ENCODE results near the gene DCAF6.

Gene DCAF6

GRCh38 chr1:167987174-167987573, 50.7 kb downstream of the DCAF6 start:
- TF ChIP-seq, protein P1, sequence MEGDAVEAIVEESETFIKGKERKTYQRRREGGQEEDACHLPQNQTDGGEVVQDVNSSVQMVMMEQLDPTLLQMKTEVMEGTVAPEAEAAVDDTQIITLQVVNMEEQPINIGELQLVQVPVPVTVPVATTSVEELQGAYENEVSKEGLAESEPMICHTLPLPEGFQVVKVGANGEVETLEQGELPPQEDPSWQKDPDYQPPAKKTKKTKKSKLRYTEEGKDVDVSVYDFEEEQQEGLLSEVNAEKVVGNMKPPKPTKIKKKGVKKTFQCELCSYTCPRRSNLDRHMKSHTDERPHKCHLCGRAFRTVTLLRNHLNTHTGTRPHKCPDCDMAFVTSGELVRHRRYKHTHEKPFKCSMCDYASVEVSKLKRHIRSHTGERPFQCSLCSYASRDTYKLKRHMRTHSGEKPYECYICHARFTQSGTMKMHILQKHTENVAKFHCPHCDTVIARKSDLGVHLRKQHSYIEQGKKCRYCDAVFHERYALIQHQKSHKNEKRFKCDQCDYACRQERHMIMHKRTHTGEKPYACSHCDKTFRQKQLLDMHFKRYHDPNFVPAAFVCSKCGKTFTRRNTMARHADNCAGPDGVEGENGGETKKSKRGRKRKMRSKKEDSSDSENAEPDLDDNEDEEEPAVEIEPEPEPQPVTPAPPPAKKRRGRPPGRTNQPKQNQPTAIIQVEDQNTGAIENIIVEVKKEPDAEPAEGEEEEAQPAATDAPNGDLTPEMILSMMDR (conservative IDR thresholded peaks at IDR 0.05; ENCODE audit: low read depth, low read length), result no peak
- Histone ChIP-seq H3K4me1 (ENCODE audit: low read depth, poor library complexity, severe bottlenecking) (no peaks in the 10 kb centered on the region), H3K79me2 (ENCODE audit: insufficient read depth, low read depth) (no peaks in the 10 kb centered on the region), H3K36me3 (ENCODE audit: insufficient read depth) (no peaks in the 10 kb centered on the region), H2AFZ (ENCODE audit: low read depth) (no peak overlapping the region), H3K9ac (no peak overlapping the region), H3K27ac (no peak overlapping the region), H3K4me2 (no peak overlapping the region), H4K20me1 (ENCODE audit: insufficient read depth) (no peaks in the 10 kb centered on the region), H3K4me3 (IDR thresholded peaks at IDR 0.05; ENCODE audit: insufficient read depth, low read depth, low read length) (no peak overlapping the region), H3K27me3 (ENCODE audit: insufficient read depth, low read depth) (no peaks in the 10 kb centered on the region)

DNA sequence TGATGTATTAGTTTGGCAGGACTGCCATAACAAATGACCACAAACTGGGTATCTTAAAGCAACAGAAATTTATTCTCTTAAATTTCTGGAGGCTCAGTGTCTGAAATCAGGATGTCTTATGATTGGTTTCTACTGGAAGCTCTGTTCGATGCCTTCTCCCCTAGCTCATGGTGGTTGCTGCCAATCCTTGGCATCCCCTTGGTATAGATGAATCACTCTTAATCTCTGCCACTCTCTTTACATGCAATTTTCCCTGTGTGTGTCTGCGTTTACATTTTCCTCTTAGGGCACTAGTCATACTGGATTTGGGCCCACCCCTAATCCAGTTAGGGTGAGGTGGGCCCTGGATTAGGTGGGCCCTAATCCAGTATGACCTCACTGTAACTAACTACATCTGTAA, 55.1 kb downstream of the DCAF6 start:
- no peak overlapping the region for H3K9ac ChIP-seq
- no peak overlapping the region for H3K4me3 ChIP-seq (IDR thresholded peaks at IDR 0.05; ENCODE audit: insufficient read depth, low read depth, low read length)
- no peaks in the 10 kb centered on the region for H3K27me3 ChIP-seq (ENCODE audit: insufficient read depth, low read depth)
- no peaks in the 10 kb centered on the region for H4K20me1 ChIP-seq (ENCODE audit: insufficient read depth)
- no peaks in the 10 kb centered on the region for H3K79me2 ChIP-seq (ENCODE audit: insufficient read depth, low read depth)
- no peaks in the 10 kb centered on the region for H3K36me3 ChIP-seq (ENCODE audit: insufficient read depth)
- H2AFZ ChIP-seq (ENCODE audit: low read depth), result no peak overlapping the region
- H3K27ac ChIP-seq, result no peak overlapping the region
- H3K4me2 ChIP-seq, result no peak overlapping the region
- TF ChIP-seq, protein P1 (conservative IDR thresholded peaks at IDR 0.05; ENCODE audit: low read depth, low read length), result no peak
- no peaks in the 10 kb centered on the region for H3K4me1 ChIP-seq (ENCODE audit: low read depth, poor library complexity, severe bottlenecking)

GRCh38 chr1:167993720-167994119, 57.2 kb downstream of the DCAF6 start:
- H2AFZ ChIP-seq (ENCODE audit: low read depth), result no peak overlapping the region
- H3K4me3 ChIP-seq (IDR thresholded peaks at IDR 0.05; ENCODE audit: insufficient read depth, low read depth, low read length), result no peak overlapping the region
- H3K27ac ChIP-seq, result no peak overlapping the region
- H3K4me1 ChIP-seq (ENCODE audit: low read depth, poor library complexity, severe bottlenecking), result no peaks in the 10 kb centered on the region
- no peak overlapping the region for H3K4me2 ChIP-seq
- H3K9ac ChIP-seq, result no peak overlapping the region
- H3K27me3 ChIP-seq (ENCODE audit: insufficient read depth, low read depth), result no peaks in the 10 kb centered on the region
- no peaks in the 10 kb centered on the region for H3K79me2 ChIP-seq (ENCODE audit: insufficient read depth, low read depth)
- H3K36me3 ChIP-seq (ENCODE audit: insufficient read depth), result no peaks in the 10 kb centered on the region
- TF ChIP-seq, protein P1 (conservative IDR thresholded peaks at IDR 0.05; ENCODE audit: low read depth, low read length), result no peak
- no peaks in the 10 kb centered on the region for H4K20me1 ChIP-seq (ENCODE audit: insufficient read depth)

- H3K4me1 ChIP-seq (ENCODE audit: low read depth, poor library complexity, severe bottlenecking), result no peaks in the 10 kb centered on the region
- H4K20me1 ChIP-seq (ENCODE audit: insufficient read depth), result no peaks in the 10 kb centered on the region
- TF ChIP-seq, protein P1 (conservative IDR thresholded peaks at IDR 0.05; ENCODE audit: low read depth, low read length), result no peak
- H3K4me2 ChIP-seq, result no peak overlapping the region
- no peak overlapping the region for H3K9ac ChIP-seq
- no peak overlapping the region for H3K27ac ChIP-seq
- H2AFZ ChIP-seq (ENCODE audit: low read depth), result no peak overlapping the region
- no peaks in the 10 kb centered on the region for H3K36me3 ChIP-seq (ENCODE audit: insufficient read depth)
- H3K79me2 ChIP-seq (ENCODE audit: insufficient read depth, low read depth), result no peaks in the 10 kb centered on the region
- H3K27me3 ChIP-seq (ENCODE audit: insufficient read depth, low read depth), result no peaks in the 10 kb centered on the region
- no peak overlapping the region for H3K4me3 ChIP-seq (IDR thresholded peaks at IDR 0.05; ENCODE audit: insufficient read depth, low read depth, low read length)
Observed at GRCh38 chr1:167994560-167994959, 58.1 kb downstream of the DCAF6 start.

Data from KMS-11 (cell line).